HK-2 (cell line): ENCODE measurements around the gene KRTAP20-3.

Experiments
- DNase-seq: peaks from one replicate; pipeline ENCODE4 v3.0.0-alpha.2; 2018; ENCODE audit not compliant: unreplicated experiment

KRTAP20-3 gene

DNA sequence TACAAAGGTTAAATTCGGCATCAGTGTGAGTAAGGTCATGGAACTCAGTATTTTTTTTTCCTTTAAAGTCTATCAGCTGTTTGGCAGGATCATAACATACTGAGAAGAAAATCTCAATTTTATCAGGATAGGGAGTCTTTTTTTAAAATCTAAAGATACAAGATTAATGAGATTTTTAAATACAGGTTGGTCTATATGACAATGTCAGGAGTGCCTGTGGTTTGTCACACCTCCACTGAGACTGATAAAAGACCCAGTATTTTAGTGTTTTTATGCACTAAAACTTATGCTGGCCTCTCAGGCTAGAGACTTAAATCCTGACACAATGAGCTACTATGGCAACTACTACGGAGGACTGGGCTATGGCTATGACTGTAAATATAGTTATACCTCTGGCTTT lies at the start of gene KRTAP20-3:
Gene KRTAP20-3, plus strand, starts transcription at position 301 of the 400 bp plus-strand sequence.
- DNase-seq: no peak

GRCh38 chr21:30598802-30599201 lies 43.9 kb upstream of the KRTAP20-3 start, which contains the start of gene KRTAP6-2:
KRTAP6-2 (minus strand) TSS chr21:30598902; CDS start chr21:30598874, 28 bp downstream.
- DNase-seq: no peak

GRCh38 chr21:30600787-30601186 lies 41.9 kb upstream of the KRTAP20-3 start, which contains the start of gene KRTAP22-1:
KRTAP22-1 (plus strand) TSS chr21:30601087.
- DNase-seq: no peak

GRCh38 chr21:30605968-30606367 lies 36.7 kb upstream of the KRTAP20-3 start:
- DNase-seq: no peak

GRCh38 chr21:30612132-30612531 lies 30.5 kb upstream of the KRTAP20-3 start:
- DNase-seq: no peak

GRCh38 chr21:30613836-30614235 lies 28.8 kb upstream of the KRTAP20-3 start, which contains the start of gene KRTAP6-1:
KRTAP6-1 (minus strand) TSS chr21:30613930; CDS start chr21:30613904, 26 bp downstream.
- DNase-seq: no peak

GRCh38 chr21:30615199-30615598 lies 27.5 kb upstream of the KRTAP20-3 start:
- no peak for DNase-seq

DNA sequence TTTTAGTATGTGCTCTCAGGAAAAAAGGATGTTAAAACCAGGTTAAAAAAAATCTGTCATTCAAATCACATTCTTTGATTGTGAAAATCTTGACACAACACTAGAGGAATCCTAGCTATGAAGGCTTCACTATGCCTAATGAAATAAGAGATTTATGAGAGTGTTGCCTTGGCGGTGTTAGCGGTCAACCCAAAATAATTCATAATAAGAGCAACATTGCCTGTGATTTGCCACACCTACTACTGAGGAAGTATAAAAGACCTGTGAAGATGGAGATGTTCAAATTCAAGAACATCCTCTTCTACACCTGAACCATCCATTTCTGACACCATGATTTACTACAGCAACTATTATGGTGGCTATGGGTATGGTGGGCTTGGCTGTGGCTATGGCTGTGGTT lies 26.5 kb upstream of the KRTAP20-3 start, which contains the start of gene KRTAP20-1:
Gene KRTAP20-1, plus strand, starts transcription at position 301 of the 400 bp plus-strand sequence. Its CDS starts 30 bp downstream, at position 331.
- DNase-seq: no peak

DNA sequence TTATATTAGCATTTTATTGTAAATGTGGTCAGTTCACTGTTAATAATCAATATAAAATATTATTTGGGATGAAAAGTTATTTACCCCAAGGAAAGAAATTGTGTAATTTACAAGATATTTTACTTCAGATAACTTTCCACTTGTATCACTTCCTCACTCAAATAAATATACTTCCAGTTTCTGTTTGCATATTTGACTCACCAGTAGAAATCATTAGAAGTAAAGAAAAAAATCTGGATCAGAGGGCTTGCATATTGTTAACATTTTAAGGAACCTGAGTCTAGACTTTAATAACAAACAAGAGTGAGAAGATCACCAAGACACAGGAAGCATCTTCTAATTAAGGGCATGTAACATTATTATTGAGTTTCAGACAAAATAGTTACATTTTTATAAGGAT lies 22.6 kb upstream of the KRTAP20-3 start:
- no peak for DNase-seq

DNA sequence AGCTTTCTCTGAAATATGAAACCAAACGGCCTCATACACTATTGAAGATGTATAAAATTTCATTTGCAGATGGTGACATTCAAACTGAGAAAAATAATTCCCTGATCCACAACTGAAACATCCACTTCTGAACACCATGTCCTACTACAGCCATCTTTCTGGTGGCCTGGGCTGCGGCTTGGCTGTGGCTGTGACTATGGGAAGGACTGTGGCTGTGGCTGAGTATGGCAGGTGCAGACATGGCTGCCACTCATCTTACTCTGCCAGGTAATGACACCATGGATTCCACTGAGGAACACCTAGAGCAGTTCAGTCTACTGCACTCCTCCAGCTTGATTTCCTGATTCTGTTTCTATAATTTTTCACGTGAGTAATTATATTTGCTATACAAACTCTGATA lies 22.1 kb upstream of the KRTAP20-3 start, which contains the start of gene KRTAP20-4:
Gene KRTAP20-4, plus strand, starts transcription at position 106 of the 400 bp plus-strand sequence.
- DNase-seq: no peak

- no peak for DNase-seq
These were observed 19.3 kb upstream of the KRTAP20-3 start for GRCh38 chr21:30623362-30623761.

GRCh38 chr21:30625449-30626165 lies 17.1 kb upstream of the KRTAP20-3 start:
- DNase-seq: no peak

DNA sequence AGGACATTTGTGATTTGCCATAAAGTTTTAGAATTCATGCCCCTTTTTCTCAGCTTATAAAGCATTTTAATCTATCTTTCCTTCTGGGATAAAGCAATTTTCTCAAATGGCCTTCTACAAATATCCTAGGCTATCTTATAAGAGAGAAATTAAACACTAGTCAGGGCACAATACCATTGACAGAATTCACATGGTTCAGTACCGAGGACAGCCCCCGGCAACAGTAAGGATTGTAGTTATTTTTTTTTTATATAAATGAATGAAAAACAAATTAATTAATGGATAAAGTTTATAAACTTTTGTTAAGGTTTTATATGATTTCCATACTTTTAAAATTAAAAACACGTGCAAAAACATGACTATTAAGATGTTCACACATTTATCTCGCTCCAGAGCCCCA lies 14.6 kb upstream of the KRTAP20-3 start:
- no peak for DNase-seq

DNA sequence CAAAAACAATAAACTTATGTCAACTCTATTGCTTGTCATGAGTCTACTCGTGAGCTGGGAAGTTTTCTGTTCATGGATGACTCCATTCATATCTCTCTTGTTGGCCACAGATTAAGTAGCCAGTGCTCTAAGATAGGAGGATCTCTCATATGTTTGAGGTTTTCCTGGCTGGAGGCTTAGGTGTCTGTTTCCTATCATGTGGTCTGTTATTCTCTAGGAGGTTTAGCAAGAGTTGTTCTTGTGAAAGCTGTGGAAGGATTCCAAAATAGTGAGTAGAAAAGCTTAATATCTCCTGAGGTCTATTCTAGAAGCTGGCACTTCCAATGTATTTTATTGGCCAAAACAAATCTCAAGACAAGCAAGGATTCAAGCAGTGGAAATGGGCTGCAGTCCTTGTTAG lies 13.5 kb upstream of the KRTAP20-3 start:
- DNase-seq: no peak

- DNase-seq: no peak
These were observed 7.8 kb upstream of the KRTAP20-3 start, which contains the start of gene KRTAP20-2 for GRCh38 chr21:30634906-30635305. KRTAP20-2 (plus strand) TSS chr21:30635206; CDS start chr21:30635264, 58 bp downstream.

DNA sequence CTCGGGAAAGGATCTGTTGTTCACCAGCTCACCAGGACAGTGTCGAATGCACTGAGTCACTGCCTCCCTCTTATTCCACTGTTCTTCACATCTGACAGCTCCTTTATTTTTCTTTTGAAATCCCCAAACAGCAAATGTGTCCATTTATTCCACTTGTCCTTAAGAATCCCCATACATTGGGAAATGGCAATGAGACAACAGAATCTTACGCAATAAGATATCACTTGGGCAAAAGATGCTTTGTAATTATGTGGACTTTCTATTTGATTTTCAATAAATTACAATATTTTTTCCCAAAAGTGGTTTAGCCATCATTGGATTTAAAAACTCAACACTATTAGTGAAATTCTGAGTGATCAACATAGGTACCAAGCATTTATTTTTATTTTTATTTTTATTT lies 4.0 kb upstream of the KRTAP20-3 start:
- no peak for DNase-seq

DNA sequence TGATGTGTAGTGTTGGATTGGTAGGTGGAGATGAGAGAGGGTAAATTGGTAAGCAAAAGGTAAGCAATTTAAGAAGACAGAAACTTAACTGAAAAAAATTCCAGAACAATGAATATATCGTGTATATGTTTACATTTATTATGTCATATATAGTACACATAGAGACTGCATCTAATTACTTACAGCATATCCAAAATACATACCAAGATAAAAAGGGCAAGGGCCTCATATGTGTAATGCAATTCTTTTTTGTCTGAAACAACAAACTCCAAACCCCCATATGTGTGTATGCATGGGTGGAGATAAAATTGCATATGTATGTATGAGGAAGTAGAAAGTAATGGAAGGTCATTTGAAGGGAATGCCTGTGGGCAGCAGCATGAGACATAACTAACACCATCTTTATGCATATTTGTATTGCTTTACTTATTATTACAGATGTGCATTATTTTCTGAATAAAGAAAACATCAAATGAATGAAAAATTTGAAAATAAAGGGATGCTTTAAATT lies 4.3 kb downstream of the KRTAP20-3 start:
- DNase-seq: no peak

DNA sequence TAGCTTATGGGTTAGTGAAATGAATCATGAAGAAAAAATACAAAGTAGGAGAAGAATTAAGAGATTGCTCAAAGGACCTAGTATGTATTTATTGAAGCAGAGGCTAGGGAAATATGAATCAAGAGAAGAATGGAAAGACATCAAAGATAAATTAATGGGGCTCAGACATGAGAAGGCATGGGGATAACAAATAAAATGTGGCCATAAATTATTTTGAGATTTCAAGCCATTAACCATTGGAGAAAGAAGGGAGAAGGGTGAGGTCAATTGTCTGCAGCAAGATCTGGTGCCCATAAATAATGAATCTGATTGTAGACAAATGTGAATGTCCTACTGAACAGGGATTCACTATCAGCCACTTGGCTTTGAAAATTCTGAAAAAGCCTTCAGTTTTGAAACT lies 10.2 kb downstream of the KRTAP20-3 start:
- no peak for DNase-seq

GRCh38 chr21:30668776-30669175 lies 26.1 kb downstream of the KRTAP20-3 start:
- DNase-seq: no peak

- DNase-seq: no peak
These were observed 30.5 kb downstream of the KRTAP20-3 start for GRCh38 chr21:30672985-30673650.

GRCh38 chr21:30674312-30674711 lies 31.6 kb downstream of the KRTAP20-3 start:
- DNase-seq: no peak

GRCh38 chr21:30676737-30677136 lies 34.1 kb downstream of the KRTAP20-3 start:
- DNase-seq: no peak
